NOMO-1 treated with DMSO at 0.1 percent for 48 hours (cell line): ENCODE results near the gene UBE2J2.

Experiments
- DNase-seq: peaks from one replicate; lab custom pipeline; 2025; ENCODE audit not compliant: unreplicated experiment; lab: John Stamatoyannopoulos, UW

Gene UBE2J2

GRCh38 chr1:1229770-1230169 lies 43.9 kb downstream of the UBE2J2 start:
- no peak for DNase-seq

GRCh38 chr1:1228596-1229321 lies 44.9 kb downstream of the UBE2J2 start:
- DNase-seq: no peak

- no peak for DNase-seq
These were observed 45.5 kb downstream of the UBE2J2 start for GRCh38 chr1:1228187-1228586.

GRCh38 chr1:1227386-1227785 lies 46.3 kb downstream of the UBE2J2 start:
- DNase-seq: no peak

- DNase-seq: no peak
These were observed 46.9 kb downstream of the UBE2J2 start for GRCh38 chr1:1226566-1227362.

GRCh38 chr1:1225913-1226312 lies 47.7 kb downstream of the UBE2J2 start:
- no peak for DNase-seq

- no peak for DNase-seq
These were observed 48.3 kb downstream of the UBE2J2 start for GRCh38 chr1:1225238-1225845.

GRCh38 chr1:1223891-1224290 lies 49.8 kb downstream of the UBE2J2 start:
- DNase-seq: no peak

- no peak for DNase-seq
These were observed 50.3 kb downstream of the UBE2J2 start for GRCh38 chr1:1223321-1223720.

- DNase-seq: no peak
These were observed 51.0 kb downstream of the UBE2J2 start for GRCh38 chr1:1222575-1223225.

- no peak for DNase-seq
These were observed 51.6 kb downstream of the UBE2J2 start for GRCh38 chr1:1221887-1222574.

GRCh38 chr1:1220197-1220596 lies 53.5 kb downstream of the UBE2J2 start:
- DNase-seq: no peak

GRCh38 chr1:1219341-1219740 lies 54.3 kb downstream of the UBE2J2 start:
- DNase-seq: no peak

GRCh38 chr1:1218524-1219200 lies 55.0 kb downstream of the UBE2J2 start:
- DNase-seq: no peak

GRCh38 chr1:1217621-1218523 lies 55.8 kb downstream of the UBE2J2 start:
- DNase-seq: no peak

- no peak for DNase-seq
These were observed 56.7 kb downstream of the UBE2J2 start for GRCh38 chr1:1216770-1217620.

GRCh38 chr1:1215881-1216605 lies 57.6 kb downstream of the UBE2J2 start:
- no peak for DNase-seq
